ENCODE measurements around the gene DIAPH3.

DNA sequence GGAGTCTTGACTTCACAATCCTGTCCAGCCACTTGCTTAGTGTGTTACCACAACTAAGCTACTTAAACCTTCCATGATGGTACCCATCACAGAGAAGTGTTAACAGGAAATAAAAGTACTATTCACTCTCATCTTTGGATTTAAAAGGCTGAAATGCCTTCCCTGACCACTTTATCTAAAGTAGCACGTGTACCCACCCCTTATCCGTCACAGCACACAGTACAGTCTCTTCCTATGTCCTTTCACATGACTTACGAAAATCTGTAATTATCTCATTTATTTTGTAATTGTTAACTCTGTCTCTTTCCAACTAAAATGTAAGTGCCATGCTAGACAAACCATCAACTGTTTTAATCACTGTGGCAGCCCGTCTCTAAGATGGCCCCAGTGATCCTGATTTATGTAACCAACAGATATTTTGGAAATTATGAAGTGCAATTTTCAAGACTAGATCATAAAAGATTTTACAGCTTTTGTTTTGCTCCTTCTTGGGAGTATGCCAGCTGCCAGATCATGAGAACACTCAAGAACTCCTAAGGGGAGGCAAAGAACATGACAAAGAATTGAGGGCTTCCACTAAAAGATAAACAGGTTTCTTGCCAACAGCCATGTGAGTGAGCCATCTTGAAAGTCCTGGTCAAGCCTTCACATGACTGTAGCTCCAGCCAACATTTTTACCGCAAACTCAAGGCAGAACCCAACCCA is 44.9 kb downstream of the DIAPH3 start:
- TF ChIP-seq, protein P1, sequence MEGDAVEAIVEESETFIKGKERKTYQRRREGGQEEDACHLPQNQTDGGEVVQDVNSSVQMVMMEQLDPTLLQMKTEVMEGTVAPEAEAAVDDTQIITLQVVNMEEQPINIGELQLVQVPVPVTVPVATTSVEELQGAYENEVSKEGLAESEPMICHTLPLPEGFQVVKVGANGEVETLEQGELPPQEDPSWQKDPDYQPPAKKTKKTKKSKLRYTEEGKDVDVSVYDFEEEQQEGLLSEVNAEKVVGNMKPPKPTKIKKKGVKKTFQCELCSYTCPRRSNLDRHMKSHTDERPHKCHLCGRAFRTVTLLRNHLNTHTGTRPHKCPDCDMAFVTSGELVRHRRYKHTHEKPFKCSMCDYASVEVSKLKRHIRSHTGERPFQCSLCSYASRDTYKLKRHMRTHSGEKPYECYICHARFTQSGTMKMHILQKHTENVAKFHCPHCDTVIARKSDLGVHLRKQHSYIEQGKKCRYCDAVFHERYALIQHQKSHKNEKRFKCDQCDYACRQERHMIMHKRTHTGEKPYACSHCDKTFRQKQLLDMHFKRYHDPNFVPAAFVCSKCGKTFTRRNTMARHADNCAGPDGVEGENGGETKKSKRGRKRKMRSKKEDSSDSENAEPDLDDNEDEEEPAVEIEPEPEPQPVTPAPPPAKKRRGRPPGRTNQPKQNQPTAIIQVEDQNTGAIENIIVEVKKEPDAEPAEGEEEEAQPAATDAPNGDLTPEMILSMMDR (IDR thresholded peaks at IDR 0.05): no peak
- TF ChIP-seq POLR2A (IDR thresholded peaks at IDR 0.05; ENCODE audit: low read length) (no peak), CEBPB (IDR thresholded peaks at IDR 0.05) (no peak), HDAC2 (IDR thresholded peaks at IDR 0.05) (no peak), BHLHE40 (IDR thresholded peaks at IDR 0.05; ENCODE audit: low read depth, low read length) (no peak), PHF8 (IDR thresholded peaks at IDR 0.05; ENCODE audit: borderline replicate concordance, low read depth) (no peak), ZNF302 (CRISPR knock-in tag; IDR thresholded peaks at IDR 0.05) (no peak), JUNB (IDR thresholded peaks at IDR 0.05) (no peak)
- TF ChIP-seq, protein P2, sequence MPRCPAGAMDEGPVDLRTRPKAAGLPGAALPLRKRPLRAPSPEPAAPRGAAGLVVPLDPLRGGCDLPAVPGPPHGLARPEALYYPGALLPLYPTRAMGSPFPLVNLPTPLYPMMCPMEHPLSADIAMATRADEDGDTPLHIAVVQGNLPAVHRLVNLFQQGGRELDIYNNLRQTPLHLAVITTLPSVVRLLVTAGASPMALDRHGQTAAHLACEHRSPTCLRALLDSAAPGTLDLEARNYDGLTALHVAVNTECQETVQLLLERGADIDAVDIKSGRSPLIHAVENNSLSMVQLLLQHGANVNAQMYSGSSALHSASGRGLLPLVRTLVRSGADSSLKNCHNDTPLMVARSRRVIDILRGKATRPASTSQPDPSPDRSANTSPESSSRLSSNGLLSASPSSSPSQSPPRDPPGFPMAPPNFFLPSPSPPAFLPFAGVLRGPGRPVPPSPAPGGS (IDR thresholded peaks at IDR 0.05): no peak
